Hepatocyte (in vitro differentiated cells): ENCODE measurements around the gene HSBP1L1. TPM values are rescaled to one million over a fixed set of nuclear protein-coding genes. Genes with fewer than 3 reads are reported as not detected.

ENCODE experiments used
- DNase-seq: peaks from one replicate; pipeline ENCODE4 v3.0.0-alpha.2; 2016; ENCODE audit warnings: low spot score
- H2AFZ ChIP-seq: fragments of 200-600 bp; sonication (generic); 2 replicates; pipeline ENCODE4 v1.6.0; 2016; ENCODE audit warnings: antibody characterized with exemption, mild to moderate bottlenecking
- H3K27ac ChIP-seq: fragments of 200-600 bp; sonication (generic); 2 replicates; pipeline ENCODE4 v1.5.1; 2016; ENCODE audit warnings: mild to moderate bottlenecking
- H3K27me3 ChIP-seq: fragments of 200-600 bp; sonication (generic); 2 replicates; pipeline ENCODE4 v1.6.1; 2016
- H3K36me3 ChIP-seq: fragments of 200-600 bp; sonication (generic); replicated peaks from 2 replicates; pipeline ENCODE4 v1.5.1; 2016; ENCODE audit warnings: low read depth; ENCODE audit not compliant: insufficient read depth
- H3K4me1 ChIP-seq: fragments of 200-600 bp; sonication (generic); 2 replicates; pipeline ENCODE4 v1.5.1; 2016; ENCODE audit warnings: mild to moderate bottlenecking, moderate library complexity; ENCODE audit not compliant: insufficient read depth
- H3K4me2 ChIP-seq: fragments of 200-600 bp; sonication (generic); 2 replicates; pipeline ENCODE4 v1.6.0; 2016
- H3K4me3 ChIP-seq: fragments of 200-600 bp; sonication (generic); 2 replicates; pipeline ENCODE4 v1.5.1; 2016; ENCODE audit warnings: mild to moderate bottlenecking
- H3K79me2 ChIP-seq: fragments of 200-600 bp; sonication (generic); 2 replicates; pipeline ENCODE4 v1.6.0; 2017; ENCODE audit warnings: mild to moderate bottlenecking
- H3K9me2 ChIP-seq: fragments of 200-600 bp; sonication (generic); replicated peaks from 2 replicates; pipeline ENCODE4 v1.6.0; 2017; ENCODE audit warnings: mild to moderate bottlenecking; ENCODE audit not compliant: insufficient read depth
- H3K9me3 ChIP-seq: fragments of 200-600 bp; sonication (generic); 2 replicates; pipeline ENCODE4 v1.5.1; 2016; ENCODE audit warnings: low read depth, mild to moderate bottlenecking
- H4K20me1 ChIP-seq: fragments of 200-600 bp; sonication (generic); 2 replicates; pipeline ENCODE4 v1.6.0; 2016; ENCODE audit warnings: mild to moderate bottlenecking; ENCODE audit not compliant: insufficient read depth, poor library complexity, severe bottlenecking
- CTCF ChIP-seq: fragments of 200-600 bp; sonication (generic); IDR thresholded peaks from 2 replicates; pipeline ENCODE4 v1.5.1; 2016; ENCODE audit warnings: antibody characterized with exemption, mild to moderate bottlenecking; ENCODE audit not compliant: poor library complexity
- EZH2 ChIP-seq: fragments of 200-600 bp; sonication (generic); IDR thresholded peaks from 2 replicates; pipeline ENCODE4 v1.6.1; 2016; ENCODE audit warnings: antibody characterized with exemption, mild to moderate bottlenecking, borderline replicate concordance
- EZH2phosphoT487 ChIP-seq: fragments of 200-600 bp; sonication (generic); IDR thresholded peaks from one replicate; pipeline ENCODE4 v1.6.1; 2018; ENCODE audit warnings: antibody characterized with exemption, mild to moderate bottlenecking, low read depth, moderate library complexity; ENCODE audit not compliant: unreplicated experiment, severe bottlenecking
- WGBS: methylation state at CpG from one replicate; pipeline ENCODE4 v1.1.6; 2016; ENCODE audit warnings: low lambda C conversion rate; ENCODE audit errors: missing lambda C conversion rate; 5-methylcytosine and 5-hydroxymethylcytosine counted together
- polyA plus RNA-seq: library from polyadenylated mRNA; unstranded; fragments of >200 nt; fragmentation: Nextera tagmentation; extraction: Ambion mirVana; gene quantifications from 2 replicates; pipeline ENCODE4 v1.2.1, GENCODE V29; 2016
- total RNA-seq: library from RNA; depleted of rRNA; stranded (reverse); fragments of >200 nt; gene quantifications from 2 replicates; pipeline ENCODE4 v1.2.3, GENCODE V29; 2014

The HSBP1L1 gene
- total and polyA plus RNA-seq, 2 experiments from 2014 or later, result 58.7 to 81.9 TPM

GRCh38 chr18:79939096-79939495 is 25.3 kb upstream of the HSBP1L1 start:
- Histone ChIP-seq H3K4me3 (no peak overlapping the region), H3K27ac (no peak overlapping the region), H3K4me1 (peaks cover 24% of the 10 kb centered on the region), H3K9me2 (no peaks in the 10 kb centered on the region), H3K79me2 (peaks cover 71% of the 10 kb centered on the region), H3K4me2 (no peak overlapping the region), H3K27me3 (no peaks in the 10 kb centered on the region), H4K20me1 (peaks cover 4% of the 10 kb centered on the region), H2AFZ (no peak overlapping the region), H3K36me3 (no peaks in the 10 kb centered on the region), H3K9me3 (no peaks in the 10 kb centered on the region)
- DNase-seq, result no peak
- TF ChIP-seq EZH2 (no peak), CTCF (no peak), EZH2phosphoT487 (no peak)
- WGBS, result 94% methylated on average over 5 of the region's 5 CpGs

GRCh38 chr18:79940126-79940813 is 24.2 kb upstream of the HSBP1L1 start:
- Histone ChIP-seq H3K4me3 (no peak overlapping the region), H3K4me1 (peaks cover 16% of the 10 kb centered on the region), H3K27me3 (no peaks in the 10 kb centered on the region), H3K9me3 (no peaks in the 10 kb centered on the region), H4K20me1 (peaks cover 14% of the 10 kb centered on the region), H3K9me2 (no peaks in the 10 kb centered on the region), H3K27ac (no peak overlapping the region), H2AFZ (no peak overlapping the region), H3K4me2 (no peak overlapping the region), H3K36me3 (no peaks in the 10 kb centered on the region), H3K79me2 (peaks cover 80% of the 10 kb centered on the region)
- 96% methylated on average over 18 of the region's 18 CpGs for WGBS
- DNase-seq, result no peak
- TF ChIP-seq EZH2, result no peak
- TF ChIP-seq CTCF, result no peak
- no peak for TF ChIP-seq EZH2phosphoT487

DNA sequence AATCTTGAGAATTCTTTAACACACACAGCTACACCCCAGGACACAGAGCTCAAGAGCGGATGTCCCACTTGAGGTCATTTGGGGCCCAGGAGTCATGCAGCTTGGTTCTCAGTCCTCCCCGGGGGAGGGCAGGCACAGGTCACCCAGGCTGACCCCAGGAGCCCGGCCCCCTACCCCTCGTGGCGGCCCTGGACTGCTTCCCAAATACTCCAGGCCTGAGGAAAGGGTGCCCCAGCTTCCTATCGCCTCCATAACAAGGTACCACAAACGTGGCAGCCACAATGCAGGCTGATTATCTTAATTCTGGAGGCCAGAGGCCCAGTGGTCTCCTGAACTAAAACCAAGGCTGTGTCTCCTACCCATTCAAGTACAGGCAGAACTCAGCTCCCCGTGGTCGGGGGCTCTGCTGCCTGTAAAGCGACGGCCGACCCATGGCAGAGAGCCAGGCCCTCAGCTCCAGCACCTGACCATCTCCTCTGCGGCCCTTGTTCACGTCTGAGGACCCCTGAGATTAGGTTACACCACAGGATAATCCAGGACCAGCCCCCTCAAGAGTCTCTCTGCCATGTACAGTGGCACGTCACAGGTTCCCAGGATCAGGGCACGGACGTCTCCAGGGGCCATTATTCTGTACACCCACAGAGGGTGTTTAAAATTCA is 23.5 kb upstream of the HSBP1L1 start:
- H3K79me2 ChIP-seq, result peaks cover 80% of the 10 kb centered on the region
- no peak overlapping the region for H3K27ac ChIP-seq
- H3K4me2 ChIP-seq, result no peak overlapping the region
- no peaks in the 10 kb centered on the region for H3K9me3 ChIP-seq
- no peaks in the 10 kb centered on the region for H3K9me2 ChIP-seq
- H3K4me3 ChIP-seq, result no peak overlapping the region
- H4K20me1 ChIP-seq, result peaks cover 21% of the 10 kb centered on the region
- H3K27me3 ChIP-seq, result no peaks in the 10 kb centered on the region
- 91% methylated on average over 17 of the region's 17 CpGs for WGBS
- H3K4me1 ChIP-seq, result peaks cover 14% of the 10 kb centered on the region
- no peak for TF ChIP-seq CTCF
- TF ChIP-seq EZH2phosphoT487, result no peak
- no peak for TF ChIP-seq EZH2
- H2AFZ ChIP-seq, result no peak overlapping the region
- no peak for DNase-seq
- H3K36me3 ChIP-seq, result no peaks in the 10 kb centered on the region
